ENCODE measurements around the gene ZRANB1.

GRCh38 chr10:125016611-125017202 lies 74.8 kb downstream of the ZRANB1 start:
- TF ChIP-seq EP300 (IDR thresholded peaks at IDR 0.05) (no peak), CTCF (IDR thresholded peaks at IDR 0.05) (no peak), POLR2A (IDR thresholded peaks at IDR 0.05) (no peak)
